ENCODE measurements around the gene GRID1. TPM values are rescaled to one million over a fixed set of nuclear protein-coding genes. Genes with fewer than 3 reads are reported as not detected.
"Not testable (repeated sequence)": the region's sequence is repeated elsewhere in the genome, so short reads cannot be mapped to it uniquely, and the experiment has no call there.

GRID1 gene
- total RNA-seq, 1 donor from 2014 or later = 0.22 TPM

DNA sequence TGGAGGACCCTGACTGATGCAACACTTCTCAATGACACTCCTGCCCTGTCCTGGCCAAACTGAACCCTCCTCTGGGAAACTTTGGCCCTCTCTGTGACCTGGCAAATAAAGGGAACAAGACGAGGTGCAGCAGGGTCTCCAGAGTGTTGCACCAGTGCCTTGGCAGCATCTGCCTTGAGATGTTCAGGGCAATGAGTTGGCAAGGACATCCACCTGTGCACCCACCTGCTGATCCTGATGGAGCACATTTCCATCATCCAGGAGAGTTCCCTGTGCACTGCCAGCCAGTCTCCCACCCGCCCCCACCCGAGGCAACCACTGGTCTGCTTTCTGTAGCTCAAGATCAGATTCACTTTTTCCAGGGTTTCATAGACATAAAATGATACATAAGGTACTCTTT is 407.4 kb downstream of the GRID1 start:
- no peaks in the 10 kb centered on the region for H3K36me3 Mint-ChIP-seq (ENCODE audit: insufficient read depth)
- H3K9me3 Mint-ChIP-seq (ENCODE audit: low read depth) = peaks cover 13% of the 10 kb centered on the region
- H3K4me3 Mint-ChIP-seq (ENCODE audit: low read depth) = no peak overlapping the region

DNA sequence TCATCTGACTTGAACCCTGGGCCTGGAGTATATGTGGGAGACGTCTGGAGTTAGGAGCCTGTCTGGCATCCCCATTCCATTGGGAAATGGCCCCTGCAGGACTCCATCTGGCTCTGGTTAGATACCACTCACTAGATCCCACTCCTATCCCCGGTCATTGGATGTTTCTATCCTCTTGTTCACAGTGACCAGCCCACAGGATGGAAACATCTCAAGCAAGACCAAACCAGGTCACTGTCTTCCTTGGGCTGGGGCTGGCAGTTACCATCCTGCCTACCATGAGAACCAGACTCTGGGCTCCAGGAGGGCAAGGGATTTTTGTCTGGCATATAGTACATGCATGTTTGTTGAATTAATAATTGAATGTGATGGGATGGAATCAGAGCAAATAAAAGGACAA is 415.7 kb downstream of the GRID1 start:
- no peaks in the 10 kb centered on the region for H3K4me1 Mint-ChIP-seq (ENCODE audit: low read depth)
- H3K4me3 Mint-ChIP-seq (ENCODE audit: low read depth) = no peak overlapping the region
- TF ChIP-seq, protein P1, sequence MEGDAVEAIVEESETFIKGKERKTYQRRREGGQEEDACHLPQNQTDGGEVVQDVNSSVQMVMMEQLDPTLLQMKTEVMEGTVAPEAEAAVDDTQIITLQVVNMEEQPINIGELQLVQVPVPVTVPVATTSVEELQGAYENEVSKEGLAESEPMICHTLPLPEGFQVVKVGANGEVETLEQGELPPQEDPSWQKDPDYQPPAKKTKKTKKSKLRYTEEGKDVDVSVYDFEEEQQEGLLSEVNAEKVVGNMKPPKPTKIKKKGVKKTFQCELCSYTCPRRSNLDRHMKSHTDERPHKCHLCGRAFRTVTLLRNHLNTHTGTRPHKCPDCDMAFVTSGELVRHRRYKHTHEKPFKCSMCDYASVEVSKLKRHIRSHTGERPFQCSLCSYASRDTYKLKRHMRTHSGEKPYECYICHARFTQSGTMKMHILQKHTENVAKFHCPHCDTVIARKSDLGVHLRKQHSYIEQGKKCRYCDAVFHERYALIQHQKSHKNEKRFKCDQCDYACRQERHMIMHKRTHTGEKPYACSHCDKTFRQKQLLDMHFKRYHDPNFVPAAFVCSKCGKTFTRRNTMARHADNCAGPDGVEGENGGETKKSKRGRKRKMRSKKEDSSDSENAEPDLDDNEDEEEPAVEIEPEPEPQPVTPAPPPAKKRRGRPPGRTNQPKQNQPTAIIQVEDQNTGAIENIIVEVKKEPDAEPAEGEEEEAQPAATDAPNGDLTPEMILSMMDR (IDR thresholded peaks at IDR 0.05; ENCODE audit: unreplicated experiment) = no peak
- peaks cover 3% of the 10 kb centered on the region for H3K27me3 Mint-ChIP-seq
- DNase-seq (ENCODE audit: low spot score, unreplicated experiment) = no peak
- H3K36me3 Mint-ChIP-seq (ENCODE audit: insufficient read depth) = no peaks in the 10 kb centered on the region
- no peak overlapping the region for H3K27ac Mint-ChIP-seq
- H3K9me3 Mint-ChIP-seq (ENCODE audit: low read depth) = no peaks in the 10 kb centered on the region

More for the DNA sequence above, 407.4 kb downstream of the GRID1 start:
- Mint-ChIP-seq H3K4me1 (ENCODE audit: low read depth) (peaks cover 2% of the 10 kb centered on the region), H3K27ac (no peak overlapping the region), H3K27me3 (peaks cover 16% of the 10 kb centered on the region)
- DNase-seq (ENCODE audit: low spot score, unreplicated experiment) = no peak
- TF ChIP-seq, protein P1 (IDR thresholded peaks at IDR 0.05; ENCODE audit: unreplicated experiment) = no peak

DNA sequence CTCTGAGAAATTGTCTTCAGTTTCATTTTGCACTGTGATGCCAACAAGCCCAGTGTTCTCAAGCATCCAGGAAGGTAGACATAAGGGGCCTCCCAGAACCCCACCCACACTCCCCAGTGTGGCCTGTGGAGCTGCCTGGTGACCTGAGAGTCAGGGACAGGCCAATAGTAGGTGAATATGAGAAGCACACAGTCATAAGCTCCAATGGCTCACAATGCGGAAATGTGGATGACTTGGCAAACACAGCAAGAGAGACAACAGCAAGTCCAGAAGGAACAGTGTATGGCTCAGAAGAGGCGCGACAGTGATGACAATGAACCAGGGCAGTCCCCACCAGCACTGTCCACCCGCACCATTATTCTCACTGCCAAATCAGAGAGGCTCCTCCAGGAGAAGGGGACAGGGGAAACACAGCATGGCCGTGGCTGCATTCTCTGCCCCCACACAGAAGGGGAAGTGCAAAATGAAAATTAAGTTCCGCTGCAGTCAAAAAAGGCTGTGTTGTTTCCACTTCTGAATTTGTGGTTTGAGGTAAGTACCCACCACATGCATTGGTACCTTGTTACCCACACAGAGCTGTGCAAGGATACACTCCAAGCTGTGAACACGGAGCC is 419.8 kb downstream of the GRID1 start:
- Mint-ChIP-seq H3K4me3 (ENCODE audit: low read depth) (no peak overlapping the region), H3K36me3 (ENCODE audit: insufficient read depth) (no peaks in the 10 kb centered on the region), H3K4me1 (ENCODE audit: low read depth) (no peaks in the 10 kb centered on the region), H3K27ac (no peak overlapping the region), H3K9me3 (ENCODE audit: low read depth) (no peaks in the 10 kb centered on the region), H3K27me3 (peaks cover 3% of the 10 kb centered on the region)
- TF ChIP-seq, protein P1 (IDR thresholded peaks at IDR 0.05; ENCODE audit: unreplicated experiment) = no peak
- no peak for DNase-seq (ENCODE audit: low spot score, unreplicated experiment)

DNA sequence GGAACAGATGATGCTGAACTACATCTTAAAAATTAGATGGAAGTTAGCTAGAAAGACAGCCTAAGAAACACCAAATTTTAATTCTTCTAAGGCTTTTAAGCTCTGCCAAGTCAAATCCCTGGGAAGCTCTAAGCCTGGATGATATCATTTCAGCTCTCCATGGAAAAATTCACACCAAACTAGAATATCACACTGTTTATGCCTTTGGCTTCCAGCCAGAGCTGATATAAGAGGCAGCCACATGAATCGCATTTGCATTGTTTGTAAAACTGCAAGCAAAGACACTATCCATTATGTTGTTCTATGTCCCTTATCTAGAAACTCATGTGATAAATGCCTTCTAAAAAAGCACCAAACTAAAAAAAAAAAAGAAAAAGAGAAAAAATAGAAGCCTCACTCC is 430.4 kb downstream of the GRID1 start:
- no peaks in the 10 kb centered on the region for H3K9me3 Mint-ChIP-seq (ENCODE audit: low read depth)

DNA sequence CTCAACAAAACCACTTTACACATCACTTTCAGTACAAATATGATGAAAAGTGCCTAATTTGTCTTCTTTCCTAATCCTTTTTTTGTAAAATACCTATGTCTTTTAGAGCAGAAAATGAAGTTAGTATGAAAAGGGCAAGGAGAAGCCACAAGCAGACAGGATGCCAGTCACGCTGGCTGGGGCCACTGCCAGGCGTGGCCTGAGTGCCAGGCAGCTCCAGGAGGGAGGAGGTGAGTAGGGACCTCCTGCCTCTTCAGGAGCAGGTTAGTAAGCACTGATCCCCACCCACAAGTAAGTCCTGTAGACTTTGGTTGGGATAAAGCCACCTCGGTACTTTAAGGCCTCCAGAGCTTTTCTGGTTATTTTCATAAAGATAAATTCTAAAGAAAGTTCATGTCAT is 432.0 kb downstream of the GRID1 start:
- no peak for DNase-seq (ENCODE audit: low spot score, unreplicated experiment)
- Mint-ChIP-seq H3K9me3 (ENCODE audit: low read depth) (no peaks in the 10 kb centered on the region), H3K27me3 (peaks cover 3% of the 10 kb centered on the region), H3K27ac (no peak overlapping the region), H3K36me3 (ENCODE audit: insufficient read depth) (no peaks in the 10 kb centered on the region), H3K4me1 (ENCODE audit: low read depth) (no peaks in the 10 kb centered on the region), H3K4me3 (ENCODE audit: low read depth) (no peak overlapping the region)
- TF ChIP-seq, protein P1 (IDR thresholded peaks at IDR 0.05; ENCODE audit: unreplicated experiment) = no peak

More for the DNA sequence above, 430.4 kb downstream of the GRID1 start:
- no peak overlapping the region for H3K4me3 Mint-ChIP-seq (ENCODE audit: low read depth)
- no peak overlapping the region for H3K27ac Mint-ChIP-seq
- H3K36me3 Mint-ChIP-seq (ENCODE audit: insufficient read depth) = no peaks in the 10 kb centered on the region
- TF ChIP-seq, protein P1 (IDR thresholded peaks at IDR 0.05; ENCODE audit: unreplicated experiment) = no peak
- DNase-seq (ENCODE audit: low spot score, unreplicated experiment) = no peak
- H3K27me3 Mint-ChIP-seq = peaks cover 3% of the 10 kb centered on the region
- H3K4me1 Mint-ChIP-seq (ENCODE audit: low read depth) = no peaks in the 10 kb centered on the region

DNA sequence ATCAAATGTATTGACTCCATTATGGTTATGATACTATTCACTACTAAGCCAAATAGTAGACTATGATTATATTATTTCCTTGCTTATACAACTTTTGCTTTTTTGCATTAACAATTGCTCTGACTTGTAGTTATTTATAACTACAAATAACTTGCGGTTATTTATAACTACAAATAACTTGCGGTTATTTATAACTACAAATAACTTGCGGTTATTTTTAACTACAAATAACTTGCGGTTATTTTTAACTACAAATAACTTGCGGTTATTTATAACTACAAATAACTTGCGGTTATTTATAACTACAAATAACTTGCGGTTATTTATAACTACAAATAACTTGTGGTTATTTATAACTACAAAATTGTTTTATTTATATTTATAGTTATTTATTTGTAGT is 436.6 kb downstream of the GRID1 start:
- not testable (repeated sequence) for H3K9me3 Mint-ChIP-seq (ENCODE audit: low read depth); H3K4me1 Mint-ChIP-seq (ENCODE audit: low read depth); H3K27ac Mint-ChIP-seq; DNase-seq (ENCODE audit: low spot score, unreplicated experiment); H3K4me3 Mint-ChIP-seq (ENCODE audit: low read depth); H3K27me3 Mint-ChIP-seq; H3K36me3 Mint-ChIP-seq (ENCODE audit: insufficient read depth)

Data from progenitor cell of endocrine pancreas (in vitro differentiated cells).